Esophagus squamous epithelium (tissue), 5 donors: Measurements from ENCODE around the gene MICU2. TPM values are rescaled to one million over a fixed set of nuclear protein-coding genes. Genes with fewer than 3 reads are reported as not detected.
A peak's percentile ranks its signal among the peaks of the same experiment; 100 is the strongest.
"Not testable (repeated sequence)": the region's sequence is repeated elsewhere in the genome, so short reads cannot be mapped to it uniquely, and the experiment has no call there.

Source experiments
- DNase-seq: peaks from one replicate; lab custom pipeline; 2025; lab: John Stamatoyannopoulos, UW
- H3K27ac ChIP-seq, 4 donors: fragments of 200-600 bp; sonication (generic); one replicate each; pipeline ENCODE4 v1.5.1; 2016 to 2019; ENCODE audit warnings: mild to moderate bottlenecking in 1 of 4
- H3K27me3 ChIP-seq, 4 donors: fragments of 200-600 bp; sonication (generic); 1 replicate in 3 of 4; 2 replicates in 1 of 4; pipeline versions ENCODE4 v1.5.1 to v1.6.0; 2017 to 2021; ENCODE audit warnings: antibody characterized with exemption in 1 of 4
- H3K36me3 ChIP-seq, 3 donors: fragments of 200-600 bp; sonication (generic); one replicate each; pipeline ENCODE4 v1.5.1; 2016 to 2019
- H3K4me1 ChIP-seq, 3 donors: fragments of 200-600 bp; sonication (generic); one replicate each; pipeline ENCODE4 v1.5.1; 2017 to 2019
- H3K4me3 ChIP-seq, 4 donors: fragments of 200-600 bp; sonication (generic); 1 replicate in 3 of 4; 2 replicates in 1 of 4; pipeline ENCODE4 v1.5.1; 2016 to 2019; ENCODE audit warnings: mild to moderate bottlenecking in 2 of 4, moderate library complexity in 1 of 4
- H3K9me3 ChIP-seq, 3 donors: fragments of 200-600 bp; sonication (generic); one replicate each; pipeline ENCODE4 v1.5.1; 2016 to 2019
- POLR2A ChIP-seq, 4 donors: fragments of 450-650 bp; IDR thresholded peaks; one replicate each; pipeline ENCODE4 v1.6.1; 2017; ENCODE audit warnings: antibody characterized with exemption in 4 of 4, mild to moderate bottlenecking in 4 of 4, moderate library complexity in 3 of 4
- WGBS, 2 donors: methylation state at CpG; one replicate each; pipeline ENCODE4 v1.1.5; 2018; 5-methylcytosine and 5-hydroxymethylcytosine counted together
- intact Hi-C: fragments of 100-400 bp; cut with DNase I; formaldehyde crosslinking; loops from one replicate; pipeline ENCODE4 v1.15.0; 2022
- total RNA-seq, 4 donors: library from RNA; depleted of rRNA; stranded (reverse); fragments of >200 nt; gene quantifications; one replicate each; pipeline ENCODE4 v1.1.0, GENCODE V29; 2016
- TF ChIP-seq, protein P1 (sequence below), 6 experiments: fragments of 450-650 bp in 4 of 6; fragments of 200-600 bp in 2 of 6; sonication (generic) in 2 of 6; IDR thresholded peaks; one replicate each; pipeline ENCODE4 v1.5.1; 2016 to 2019; ENCODE audit warnings: antibody characterized with exemption in 6 of 6, mild to moderate bottlenecking in 4 of 6, moderate library complexity in 4 of 6
- donor health status: DM: yes; HTN: yes; CAD: no.

Gene MICU2
- total RNA-seq, 4 donors from 2014 or later, result 48.4 to 61.6 (median 51.9) TPM

GRCh38 chr13:21596722-21597121 lies 7.2 kb downstream of the MICU2 start:
- Histone ChIP-seq H3K27me3 (no peaks in the 10 kb centered on the region), H3K4me3 (no peak overlapping the region), H3K27ac (no peak overlapping the region), H3K36me3 (peaks cover 0 to 3% (median 0%) of the 10 kb centered on the region in 3 donors), H3K4me1 (peaks cover 4 to 27% (median 15%) of the 10 kb centered on the region in 3 donors), H3K9me3 (peaks cover 0 to 4% (median 0%) of the 10 kb centered on the region in 3 donors)
- intact Hi-C loops, result no loop called here
- no peak for DNase-seq
- no peak for TF ChIP-seq POLR2A (IDR thresholded peaks at IDR 0.05)
- TF ChIP-seq, protein P1, sequence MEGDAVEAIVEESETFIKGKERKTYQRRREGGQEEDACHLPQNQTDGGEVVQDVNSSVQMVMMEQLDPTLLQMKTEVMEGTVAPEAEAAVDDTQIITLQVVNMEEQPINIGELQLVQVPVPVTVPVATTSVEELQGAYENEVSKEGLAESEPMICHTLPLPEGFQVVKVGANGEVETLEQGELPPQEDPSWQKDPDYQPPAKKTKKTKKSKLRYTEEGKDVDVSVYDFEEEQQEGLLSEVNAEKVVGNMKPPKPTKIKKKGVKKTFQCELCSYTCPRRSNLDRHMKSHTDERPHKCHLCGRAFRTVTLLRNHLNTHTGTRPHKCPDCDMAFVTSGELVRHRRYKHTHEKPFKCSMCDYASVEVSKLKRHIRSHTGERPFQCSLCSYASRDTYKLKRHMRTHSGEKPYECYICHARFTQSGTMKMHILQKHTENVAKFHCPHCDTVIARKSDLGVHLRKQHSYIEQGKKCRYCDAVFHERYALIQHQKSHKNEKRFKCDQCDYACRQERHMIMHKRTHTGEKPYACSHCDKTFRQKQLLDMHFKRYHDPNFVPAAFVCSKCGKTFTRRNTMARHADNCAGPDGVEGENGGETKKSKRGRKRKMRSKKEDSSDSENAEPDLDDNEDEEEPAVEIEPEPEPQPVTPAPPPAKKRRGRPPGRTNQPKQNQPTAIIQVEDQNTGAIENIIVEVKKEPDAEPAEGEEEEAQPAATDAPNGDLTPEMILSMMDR (IDR thresholded peaks at IDR 0.05), result no peak

DNA sequence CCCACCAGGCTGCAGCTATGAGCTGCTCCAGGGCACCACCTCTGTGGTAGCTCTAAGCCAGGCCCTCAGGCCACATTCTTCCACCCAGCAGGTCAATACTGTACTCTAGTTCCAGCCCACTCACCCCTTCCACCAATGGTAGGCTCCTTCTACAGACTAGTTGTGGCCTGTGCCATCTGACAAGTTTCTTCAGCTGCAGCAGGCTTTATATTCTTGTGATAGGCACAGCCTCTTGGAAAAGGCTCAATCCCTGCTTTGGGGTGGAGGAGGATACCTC lies 8.5 kb downstream of the MICU2 start:
- H3K36me3 ChIP-seq, result no peaks in the 10 kb centered on the region

DNA sequence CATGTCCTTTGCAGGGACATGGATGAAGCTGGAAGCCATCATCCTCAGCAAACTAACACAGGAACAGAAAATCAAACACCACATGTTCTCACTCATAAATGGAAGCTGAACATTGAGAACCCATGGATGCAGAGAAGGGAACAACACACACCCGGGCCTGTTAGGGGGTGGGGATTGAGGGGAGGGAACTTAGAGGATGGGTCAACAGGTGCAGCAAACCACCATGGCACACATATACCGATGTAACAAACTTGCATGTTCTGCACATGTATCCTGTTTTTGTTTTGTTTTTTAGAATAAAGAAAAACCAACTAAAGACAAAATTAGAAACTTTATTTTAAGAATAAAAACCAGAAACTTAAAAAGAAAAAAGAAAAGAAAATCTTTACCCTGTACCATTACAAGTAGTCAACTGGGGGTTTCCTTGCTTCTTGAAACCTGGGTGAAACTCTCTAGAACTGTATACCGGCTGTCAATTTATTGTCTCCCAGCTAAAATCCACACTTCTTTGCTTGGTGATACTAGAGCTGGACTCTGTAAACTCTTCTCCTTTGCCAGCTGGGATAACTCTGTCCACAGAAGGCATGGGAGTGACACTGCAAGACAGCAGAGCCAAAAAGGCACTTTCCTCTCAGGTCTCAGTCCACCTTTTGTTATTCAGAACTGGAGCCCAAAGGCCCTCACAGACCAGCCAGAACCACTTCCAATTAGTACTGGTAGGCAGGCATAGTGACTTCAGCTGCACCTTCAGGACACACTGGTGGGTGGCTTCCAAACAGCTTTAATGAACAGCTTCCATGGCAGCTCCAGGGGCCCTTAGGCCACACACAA lies 9.0 kb downstream of the MICU2 start:
- H3K4me1 ChIP-seq, result peaks cover 4 to 20% (median 15%) of the 10 kb centered on the region in 3 donors
- H3K27ac ChIP-seq, result peak overlapping the region in 1 of 4 donors; percentile 37
- DNase-seq, result no peak
- H3K27me3 ChIP-seq, result no peaks in the 10 kb centered on the region
- 59 to 63% methylated on average over 3 of the region's 3 CpGs for WGBS, 2 donors
- peaks cover 0 to 4% (median 0%) of the 10 kb centered on the region in 3 donors for H3K9me3 ChIP-seq
- no peaks in the 10 kb centered on the region for H3K36me3 ChIP-seq
- H3K4me3 ChIP-seq, result no peak overlapping the region
- intact Hi-C loops, result no loop called here
- no peak for TF ChIP-seq POLR2A (IDR thresholded peaks at IDR 0.05)
- TF ChIP-seq, protein P1 (IDR thresholded peaks at IDR 0.05), result no peak

More for the DNA sequence above, 8.5 kb downstream of the MICU2 start:
- H3K27ac ChIP-seq, result peak overlapping the region in 1 of 4 donors; percentile 37
- peaks cover 0 to 4% (median 0%) of the 10 kb centered on the region in 3 donors for H3K9me3 ChIP-seq
- H3K4me3 ChIP-seq, result no peak overlapping the region
- DNase-seq, result no peak
- intact Hi-C loops, result no loop called here
- H3K27me3 ChIP-seq, result no peaks in the 10 kb centered on the region
- no peak for TF ChIP-seq POLR2A (IDR thresholded peaks at IDR 0.05)
- TF ChIP-seq, protein P1 (IDR thresholded peaks at IDR 0.05), result no peak
- peaks cover 4 to 20% (median 15%) of the 10 kb centered on the region in 3 donors for H3K4me1 ChIP-seq

- peaks cover 4 to 12% (median 8%) of the 10 kb centered on the region in 3 donors for H3K4me1 ChIP-seq
- intact Hi-C loops, DNase-seq, H3K27ac ChIP-seq, H3K4me3 ChIP-seq, H3K9me3 ChIP-seq, H3K36me3 ChIP-seq, H3K27me3 ChIP-seq: not testable (repeated sequence)
- 91 to 97% methylated on average over 11 of the region's 11 CpGs for WGBS, 2 donors
These were observed 13.1 kb downstream of the MICU2 start for GRCh38 chr13:21590665-21591456.

DNA sequence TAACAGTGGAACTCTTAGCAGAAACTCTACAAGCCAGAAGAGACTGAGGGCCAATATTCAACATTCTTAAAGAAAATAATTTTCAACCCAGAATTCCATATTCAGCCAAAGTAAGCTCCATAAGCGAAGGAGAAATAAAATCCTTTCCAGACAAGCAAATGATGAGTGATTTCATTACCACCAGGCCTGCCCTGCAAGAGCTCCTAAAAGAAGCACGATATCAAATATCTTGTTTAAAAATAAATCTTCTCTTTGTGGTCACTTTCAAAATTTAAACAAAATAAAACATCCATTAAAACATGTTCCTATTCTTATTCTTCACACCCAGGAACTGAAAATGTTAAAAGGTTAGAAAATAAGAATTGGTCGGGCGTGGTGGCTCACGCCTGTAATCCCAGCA lies 13.7 kb downstream of the MICU2 start:
- no peak for DNase-seq
- Histone ChIP-seq H3K36me3 (no peaks in the 10 kb centered on the region), H3K4me1 (peaks cover under 1 to 5% (median 2%) of the 10 kb centered on the region in 3 donors), H3K27ac (no peak overlapping the region), H3K4me3 (no peak overlapping the region), H3K27me3 (no peaks in the 10 kb centered on the region), H3K9me3 (peaks cover 0 to 4% (median 0%) of the 10 kb centered on the region in 3 donors)
- intact Hi-C loops, result no loop called here
- no peak for TF ChIP-seq POLR2A (IDR thresholded peaks at IDR 0.05)
- TF ChIP-seq, protein P1 (IDR thresholded peaks at IDR 0.05), result no peak
- 86 to 92% methylated on average over 5 of the region's 5 CpGs for WGBS, 2 donors

DNA sequence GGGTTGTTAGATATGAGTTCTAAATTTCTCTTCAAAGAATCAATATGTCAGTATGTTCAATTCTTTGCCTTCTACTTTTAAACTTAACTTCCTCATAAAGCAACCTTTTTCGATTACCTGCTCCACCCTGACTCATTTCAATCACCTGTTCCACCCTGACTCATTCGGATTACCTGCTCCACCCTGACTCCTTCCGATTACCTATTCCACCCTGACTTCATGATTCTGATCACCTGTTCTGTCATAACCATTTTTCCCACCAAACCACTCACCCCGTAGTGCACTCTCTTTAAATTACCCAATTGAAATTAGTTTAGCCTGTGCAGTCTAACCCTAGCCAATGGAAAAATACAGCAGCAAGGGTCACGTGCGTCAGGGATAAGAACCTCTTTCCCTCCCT lies 14.5 kb downstream of the MICU2 start:
- 68 to 76% methylated on average over 6 of the region's 6 CpGs for WGBS, 2 donors
- H3K9me3 ChIP-seq, H3K4me1 ChIP-seq, H3K27me3 ChIP-seq, H3K36me3 ChIP-seq, H3K4me3 ChIP-seq, H3K27ac ChIP-seq, intact Hi-C loops, DNase-seq: not testable (repeated sequence)

GRCh38 chr13:21588411-21588810 lies 15.6 kb downstream of the MICU2 start:
- WGBS, 2 donors, result 75 to 94% methylated on average over 2 to 5 of the region's 5 CpGs
- intact Hi-C loops, H3K9me3 ChIP-seq, H3K4me1 ChIP-seq, H3K27ac ChIP-seq, H3K36me3 ChIP-seq, H3K4me3 ChIP-seq, H3K27me3 ChIP-seq, DNase-seq: not testable (repeated sequence)
